ENCODE results near the gene HLF.

The HLF gene

GRCh38 chr17:55332296-55333041, 67.7 kb downstream of the HLF start:
- DNase-seq: no peak

GRCh38 chr17:55334285-55334684, 69.5 kb downstream of the HLF start:
- DNase-seq: no peak

GRCh38 chr17:55334881-55335540, 70.3 kb downstream of the HLF start:
- no peak for DNase-seq

GRCh38 chr17:55335625-55336024, 70.9 kb downstream of the HLF start:
- no peak for DNase-seq

GRCh38 chr17:55336426-55336825, 71.7 kb downstream of the HLF start:
- no peak for DNase-seq

- DNase-seq: no peak
These were observed 75.4 kb downstream of the HLF start for GRCh38 chr17:55340176-55340575.

GRCh38 chr17:55340686-55341085, 75.9 kb downstream of the HLF start:
- DNase-seq: no peak

DNA sequence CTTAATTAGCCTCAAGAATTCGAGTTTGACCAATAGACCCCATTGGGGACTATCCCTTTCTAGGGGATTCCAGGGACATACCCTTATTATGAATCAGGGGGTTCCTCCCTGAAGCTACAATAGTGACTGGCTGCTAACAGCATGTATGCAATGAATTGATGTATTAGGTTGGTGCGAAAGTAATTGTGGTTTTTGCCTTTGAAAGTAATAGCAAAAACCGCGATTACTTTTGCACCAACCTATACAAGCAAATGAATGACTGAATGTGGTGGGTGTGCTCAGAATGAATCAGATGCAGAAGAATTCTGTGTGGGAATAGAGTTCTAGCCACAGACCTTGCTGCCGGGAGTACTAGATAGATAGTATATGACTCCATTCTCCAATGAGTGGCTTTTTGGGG, 76.7 kb downstream of the HLF start:
- no peak for DNase-seq

DNA sequence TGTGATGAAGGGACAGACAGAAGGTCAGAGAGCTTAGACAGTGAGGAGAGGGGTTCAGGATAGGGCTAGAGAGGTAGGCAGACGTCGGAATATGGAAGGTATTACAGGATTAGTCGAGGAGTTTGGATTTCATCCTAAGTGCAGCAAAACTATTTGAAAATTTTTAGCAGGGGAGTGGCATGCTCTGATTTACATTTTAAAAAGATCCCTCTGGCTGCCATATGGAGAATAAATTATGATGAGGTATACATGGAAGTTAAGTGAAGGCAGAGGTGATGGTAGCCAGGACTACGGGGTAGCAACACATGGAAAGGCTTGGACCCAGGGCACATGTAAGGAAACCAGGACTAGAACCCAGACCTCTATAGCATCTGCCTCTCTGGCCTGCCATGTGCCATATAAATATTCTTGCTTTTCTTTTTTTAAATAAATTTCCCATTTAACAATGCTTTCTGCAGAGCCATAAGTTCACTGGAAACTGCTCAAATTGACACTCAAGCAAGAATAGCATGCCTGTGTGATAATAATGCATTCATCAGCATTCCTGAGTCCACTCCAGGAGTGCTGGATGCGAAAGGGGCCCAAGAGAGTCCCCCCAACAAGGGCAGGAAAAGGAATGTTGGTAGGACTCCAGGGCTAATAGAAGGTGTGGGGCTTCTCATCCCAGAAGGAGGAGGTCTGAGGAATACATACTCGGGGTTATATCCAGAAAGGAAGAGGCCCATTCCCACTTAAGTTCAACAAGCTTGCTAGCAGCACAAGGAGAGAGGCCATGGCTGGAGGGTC, 78.2 kb downstream of the HLF start:
- DNase-seq: no peak

- DNase-seq: no peak
These were observed 79.2 kb downstream of the HLF start for GRCh38 chr17:55343900-55344513.

- no peak for DNase-seq
These were observed 79.8 kb downstream of the HLF start for GRCh38 chr17:55344514-55344997.

GRCh38 chr17:55345132-55345531, 80.4 kb downstream of the HLF start:
- DNase-seq: no peak

GRCh38 chr17:55346658-55347057, 81.9 kb downstream of the HLF start:
- DNase-seq: no peak

- no peak for DNase-seq
These were observed 82.6 kb downstream of the HLF start for GRCh38 chr17:55347341-55347740.

DNA sequence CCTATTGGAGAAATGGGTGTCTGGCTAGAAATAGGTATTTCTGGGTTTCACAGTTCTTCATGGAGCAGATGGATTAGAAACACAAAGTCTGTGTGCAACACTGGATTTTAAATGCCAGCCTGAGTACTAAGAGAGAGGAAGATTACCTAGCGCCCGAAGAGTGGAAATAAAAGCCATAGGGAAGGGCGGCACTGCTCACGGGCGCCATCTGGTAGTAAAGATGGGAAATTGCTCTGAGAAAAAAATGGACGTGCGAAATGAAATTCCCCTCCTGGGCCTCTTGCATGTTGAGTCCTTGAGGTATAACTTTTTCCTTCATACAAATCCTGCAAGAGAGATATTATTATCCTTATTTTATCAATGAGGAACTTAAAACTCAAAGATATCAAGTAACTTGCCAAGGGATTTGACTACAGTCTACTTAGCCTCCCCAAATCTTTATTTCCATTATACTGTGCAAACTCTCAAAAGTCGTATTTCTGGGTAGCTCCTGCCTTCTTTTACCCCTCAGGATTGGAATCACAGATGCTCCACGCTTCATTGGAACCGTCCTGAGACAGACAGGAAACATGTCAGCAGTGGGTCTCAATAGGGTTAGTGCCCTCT, 84.1 kb downstream of the HLF start:
- peak; percentile 41 to 43 for DNase-seq

GRCh38 chr17:55350825-55351205, 86.1 kb downstream of the HLF start:
- no peak for DNase-seq

GRCh38 chr17:55351226-55351625, 86.5 kb downstream of the HLF start:
- DNase-seq: peak; percentile 5 to 14

DNA sequence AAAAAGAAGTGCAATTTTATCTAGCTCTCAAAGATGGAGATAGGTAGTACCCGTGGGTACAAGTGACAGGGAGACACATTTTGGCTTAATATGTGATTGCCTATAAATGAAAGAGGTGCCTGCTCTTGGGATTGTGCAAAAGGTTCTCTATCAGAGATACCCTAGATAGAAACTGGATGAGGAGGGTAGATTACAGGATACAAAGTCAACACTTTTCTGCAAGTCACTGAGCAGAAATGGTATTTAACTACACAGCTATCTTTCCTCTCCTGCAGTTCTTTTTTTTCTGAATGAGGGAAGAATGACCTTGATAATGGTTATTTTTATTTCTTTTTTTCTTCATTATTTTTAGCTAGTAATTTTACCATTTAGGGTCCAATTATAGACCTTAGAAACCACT, 89.2 kb downstream of the HLF start:
- DNase-seq: no peak

- DNase-seq: no peak
These were observed 90.2 kb downstream of the HLF start for GRCh38 chr17:55354941-55355340.

- DNase-seq: peak; percentile 59 to 63
These were observed 91.9 kb downstream of the HLF start for GRCh38 chr17:55356434-55357328.

GRCh38 chr17:55360971-55361370, 96.2 kb downstream of the HLF start:
- no peak for DNase-seq

- no peak for DNase-seq
These were observed 98.3 kb downstream of the HLF start for GRCh38 chr17:55363033-55363432.

All from inflammatory macrophage (primary cell).